GM12872 (cell line): Measurements from ENCODE around the gene FOXN4.

Source experiments
- CTCF ChIP-seq: IDR thresholded peaks from 3 replicates; pipeline ENCODE4 v1.5.1; 2011; ENCODE audit warnings: low read depth, mild to moderate bottlenecking, low read length, moderate library complexity; ENCODE audit not compliant: insufficient read depth

FOXN4 gene

GRCh38 chr12:109256011-109256410, 53.1 kb downstream of the FOXN4 start:
- no peak for TF ChIP-seq CTCF

- TF ChIP-seq CTCF, result no peak
These were observed 53.7 kb downstream of the FOXN4 start for GRCh38 chr12:109255377-109255776.

- TF ChIP-seq CTCF, result no peak
These were observed 55.1 kb downstream of the FOXN4 start for GRCh38 chr12:109253913-109254544.

- TF ChIP-seq CTCF, result no peak
These were observed 56.3 kb downstream of the FOXN4 start for GRCh38 chr12:109252799-109253198.

- no peak for TF ChIP-seq CTCF
These were observed 58.6 kb downstream of the FOXN4 start for GRCh38 chr12:109250523-109250922.

- no peak for TF ChIP-seq CTCF
These were observed 61.0 kb downstream of the FOXN4 start for GRCh38 chr12:109247831-109248654.

GRCh38 chr12:109246221-109246620, 62.9 kb downstream of the FOXN4 start:
- TF ChIP-seq CTCF, result no peak
